ENCODE data around the gene DNAI4. TPM values are rescaled to one million over a fixed set of nuclear protein-coding genes. Genes with fewer than 3 reads are reported as not detected.

Gene DNAI4
- total RNA-seq, 3 donors from 2014 or later = 14.8 to 38.0 (median 25.1) TPM

DNA sequence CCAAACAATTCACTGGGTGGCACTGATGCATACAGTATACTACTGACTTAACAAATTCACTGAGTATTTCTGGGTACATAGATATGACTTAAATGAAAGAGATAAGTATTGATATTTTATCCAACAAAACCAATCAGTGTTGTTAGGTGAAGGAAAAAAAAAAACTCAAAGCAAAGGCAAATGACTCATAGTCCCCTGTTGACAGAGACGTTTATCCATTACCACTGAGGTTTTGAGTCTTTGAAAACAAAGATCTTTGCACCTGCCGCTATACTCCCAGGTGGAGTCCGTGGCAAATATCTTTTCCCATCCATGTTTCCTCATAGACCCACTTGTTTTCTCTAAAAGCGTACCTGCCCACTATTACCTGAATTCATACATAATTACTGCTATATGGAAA lies 154.0 kb downstream of the DNAI4 start:
- DNase-seq (no peak), ATAC-seq (no peak)
- H3K4me3 ChIP-seq = no peak overlapping the region
- H3K4me1 ChIP-seq (ENCODE audit: low read depth) = no peaks in the 10 kb centered on the region
- no peaks in the 10 kb centered on the region for H3K9me3 ChIP-seq
- intact Hi-C loops (cut with DNase I, micrococcal nuclease) = no loop called here
- no peaks in the 10 kb centered on the region for H3K36me3 ChIP-seq (ENCODE audit: low read depth)
- TF ChIP-seq CTCF (IDR thresholded peaks at IDR 0.05) = no peak

DNA sequence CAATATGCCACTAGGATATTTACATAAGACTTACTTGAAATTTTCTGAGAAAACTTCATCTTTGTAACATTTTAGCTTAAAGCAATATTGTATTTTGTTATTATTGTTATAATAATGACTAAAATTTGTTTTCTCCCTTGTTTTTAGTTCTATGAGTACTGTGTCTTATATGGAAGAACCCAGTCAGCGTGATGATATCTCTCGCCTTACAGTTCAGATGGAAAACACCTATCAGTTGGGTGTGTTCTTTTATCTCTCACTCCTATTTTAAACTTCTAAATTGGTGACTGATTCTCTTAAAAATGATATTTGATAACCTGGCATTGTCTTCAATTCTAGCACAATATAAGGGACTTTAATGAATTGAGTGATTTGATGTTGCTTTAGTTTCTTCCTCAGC lies 154.4 kb downstream of the DNAI4 start:
- TF ChIP-seq CTCF (IDR thresholded peaks at IDR 0.05) = no peak
- ATAC-seq = no peak
- Histone ChIP-seq H3K4me3 (no peak overlapping the region), H3K4me1 (ENCODE audit: low read depth) (no peaks in the 10 kb centered on the region), H3K9me3 (no peaks in the 10 kb centered on the region), H3K36me3 (ENCODE audit: low read depth) (no peaks in the 10 kb centered on the region)
- no peak for DNase-seq
- intact Hi-C loops (cut with DNase I, micrococcal nuclease) = no loop called here

DNA sequence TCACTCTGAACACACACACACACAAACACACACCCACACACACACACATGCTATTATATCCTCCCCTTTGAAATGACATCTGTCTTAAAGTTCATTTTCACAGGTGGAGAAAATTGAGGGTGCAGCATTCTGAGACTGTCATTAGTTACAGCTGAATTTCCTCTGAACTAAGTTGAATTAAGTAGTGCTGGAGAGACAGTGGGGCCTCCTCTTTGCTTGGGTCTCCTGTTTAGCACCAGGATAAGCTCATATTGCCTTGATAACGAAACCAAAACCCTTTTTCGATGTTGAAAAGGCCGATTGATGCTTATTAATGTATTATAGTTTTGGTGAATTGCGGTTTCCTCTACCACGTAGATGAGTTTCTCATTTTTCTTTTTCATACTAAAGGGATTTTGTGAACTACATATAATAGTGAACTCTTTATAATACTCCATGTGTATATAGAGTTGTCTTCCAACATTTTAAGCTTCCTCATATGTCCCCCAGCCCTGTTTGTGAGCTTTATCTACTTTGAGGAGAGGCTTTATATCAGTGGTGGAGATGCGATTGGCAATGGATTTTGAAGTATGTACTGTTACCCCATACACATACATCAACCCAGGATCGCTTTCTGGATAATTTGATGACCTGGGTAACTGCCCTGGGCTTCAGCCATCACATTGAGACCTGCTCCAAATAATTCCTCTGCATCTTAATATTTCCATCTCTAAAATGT lies 155.0 kb downstream of the DNAI4 start:
- intact Hi-C loops (cut with DNase I, micrococcal nuclease) = loop anchor here (10.0 kb wide), 1 partner anchor 375 kb away; no protein-coding TSS in a partner anchor
- no peaks in the 10 kb centered on the region for H3K36me3 ChIP-seq (ENCODE audit: low read depth)
- no peaks in the 10 kb centered on the region for H3K9me3 ChIP-seq
- ATAC-seq = no peak
- no peaks in the 10 kb centered on the region for H3K4me1 ChIP-seq (ENCODE audit: low read depth)
- no peak for DNase-seq
- no peak overlapping the region for H3K4me3 ChIP-seq
- TF ChIP-seq CTCF (IDR thresholded peaks at IDR 0.05) = no peak

DNA sequence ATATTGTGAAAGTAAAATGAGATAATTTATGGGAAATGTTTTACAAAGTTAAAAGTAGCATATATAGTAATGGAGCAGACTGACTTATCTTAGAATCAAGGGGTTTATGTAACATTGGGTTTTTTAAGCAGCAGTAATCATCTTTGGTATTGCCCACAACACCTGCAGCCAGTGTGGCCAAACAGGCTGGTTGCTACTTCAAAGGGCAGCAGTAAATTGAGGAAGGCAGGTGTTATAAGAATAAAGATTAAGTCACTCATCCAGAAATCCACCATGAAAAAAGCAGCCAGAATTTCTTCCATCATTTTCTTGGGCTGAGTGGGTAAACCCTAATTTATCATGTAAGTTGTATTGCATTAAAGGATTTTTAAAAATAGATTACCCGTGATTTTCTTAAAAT lies 155.7 kb downstream of the DNAI4 start:
- TF ChIP-seq CTCF (IDR thresholded peaks at IDR 0.05) = no peak
- ATAC-seq (no peak), DNase-seq (no peak)
- intact Hi-C loops (cut with DNase I, micrococcal nuclease) = loop anchor here (10.0 kb wide), 1 partner anchor 376 kb away; no protein-coding TSS in a partner anchor
- H3K36me3 ChIP-seq (ENCODE audit: low read depth) = no peaks in the 10 kb centered on the region
- H3K4me3 ChIP-seq = no peak overlapping the region
- H3K4me1 ChIP-seq (ENCODE audit: low read depth) = no peaks in the 10 kb centered on the region
- H3K9me3 ChIP-seq = no peaks in the 10 kb centered on the region

DNA sequence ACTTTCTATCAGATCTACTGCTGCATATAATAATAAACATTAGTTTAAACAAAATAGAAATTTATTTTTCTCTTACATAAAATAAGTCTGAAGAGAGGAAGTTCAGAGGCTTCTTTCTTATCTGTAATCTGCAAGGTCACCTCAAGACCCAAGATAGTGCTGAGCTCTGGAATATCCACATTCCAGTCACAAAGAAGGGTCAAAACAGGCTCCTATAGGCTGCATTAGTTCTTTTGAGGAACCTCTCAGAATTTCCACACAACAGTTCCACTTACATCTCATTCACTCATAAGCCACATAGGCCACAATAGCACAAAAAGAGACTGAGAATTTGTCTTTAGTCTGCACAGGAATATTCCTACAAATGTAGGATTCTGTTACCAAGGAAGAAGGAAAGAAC lies 157.0 kb downstream of the DNAI4 start:
- DNase-seq (no peak), ATAC-seq (no peak)
- no peaks in the 10 kb centered on the region for H3K9me3 ChIP-seq
- no peaks in the 10 kb centered on the region for H3K36me3 ChIP-seq (ENCODE audit: low read depth)
- H3K4me1 ChIP-seq (ENCODE audit: low read depth) = no peaks in the 10 kb centered on the region
- no peak for TF ChIP-seq CTCF (IDR thresholded peaks at IDR 0.05)
- H3K4me3 ChIP-seq = no peak overlapping the region
- intact Hi-C loops (cut with DNase I, micrococcal nuclease) = loop anchor here (10.0 kb wide), 1 partner anchor 377 kb away; no protein-coding TSS in a partner anchor
